ENCODE results near the gene NUCB1. TPM values are rescaled to one million over a fixed set of nuclear protein-coding genes. Genes with fewer than 3 reads are reported as not detected.

Gene NUCB1
- total and polyA plus RNA-seq, 9 of the 15 experiments (the other 6 are each of a cell fraction or from before 2014, with no cell fraction given) = 3.1 to 153 (median 71.7) TPM

DNA sequence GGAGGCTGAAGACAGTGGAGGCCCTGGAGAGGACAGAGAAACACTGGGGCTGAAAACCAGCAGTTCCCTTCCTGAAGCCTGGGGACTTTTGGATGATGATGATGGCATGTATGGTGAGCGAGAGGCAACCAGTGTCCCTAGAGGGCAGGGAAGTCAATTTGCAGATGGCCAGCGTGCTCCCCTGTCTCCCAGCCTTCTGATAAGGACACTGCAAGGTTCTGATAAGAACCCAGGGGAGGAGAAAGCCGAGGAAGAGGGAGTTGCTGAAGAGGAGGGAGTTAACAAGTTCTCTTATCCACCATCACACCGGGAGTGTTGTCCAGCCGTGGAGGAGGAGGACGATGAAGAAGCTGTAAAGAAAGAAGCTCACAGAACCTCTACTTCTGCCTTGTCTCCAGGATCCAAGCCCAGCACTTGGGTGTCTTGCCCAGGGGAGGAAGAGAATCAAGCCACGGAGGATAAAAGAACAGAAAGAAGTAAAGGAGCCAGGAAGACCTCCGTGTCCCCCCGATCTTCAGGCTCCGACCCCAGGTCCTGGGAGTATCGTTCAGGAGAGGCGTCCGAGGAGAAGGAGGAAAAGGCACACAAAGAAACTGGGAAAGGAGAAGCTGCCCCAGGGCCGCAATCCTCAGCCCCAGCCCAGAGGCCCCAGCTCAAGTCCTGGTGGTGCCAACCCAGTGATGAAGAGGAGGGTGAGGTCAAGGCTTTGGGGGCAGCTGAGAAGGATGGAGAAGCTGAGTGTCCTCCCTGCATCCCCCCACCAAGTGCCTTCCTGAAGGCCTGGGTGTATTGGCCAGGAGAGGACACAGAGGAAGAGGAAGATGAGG, 26.4 kb upstream of the NUCB1 start (continued):
- 0 out of 2 replicates have a peak, but pooled peaks have one; percentile 32 for TF ChIP-seq ZBTB12 (CRISPR knock-in tag; IDR thresholded peaks at IDR 0.05)
- peak; percentile 86 for TF ChIP-seq MBD2 (IDR thresholded peaks at IDR 0.05; ENCODE audit: borderline replicate concordance, low read depth)
- TF ChIP-seq FOSL1 (tag; conservative IDR thresholded peaks at IDR 0.05) = peak; percentile 45
- peak; percentile 97 for TF ChIP-seq BHLHE40 (IDR thresholded peaks at IDR 0.05; ENCODE audit: low read length)
- no peak for TF ChIP-seq MCM3 (IDR thresholded peaks at IDR 0.05)
- TF ChIP-seq, protein P1, sequence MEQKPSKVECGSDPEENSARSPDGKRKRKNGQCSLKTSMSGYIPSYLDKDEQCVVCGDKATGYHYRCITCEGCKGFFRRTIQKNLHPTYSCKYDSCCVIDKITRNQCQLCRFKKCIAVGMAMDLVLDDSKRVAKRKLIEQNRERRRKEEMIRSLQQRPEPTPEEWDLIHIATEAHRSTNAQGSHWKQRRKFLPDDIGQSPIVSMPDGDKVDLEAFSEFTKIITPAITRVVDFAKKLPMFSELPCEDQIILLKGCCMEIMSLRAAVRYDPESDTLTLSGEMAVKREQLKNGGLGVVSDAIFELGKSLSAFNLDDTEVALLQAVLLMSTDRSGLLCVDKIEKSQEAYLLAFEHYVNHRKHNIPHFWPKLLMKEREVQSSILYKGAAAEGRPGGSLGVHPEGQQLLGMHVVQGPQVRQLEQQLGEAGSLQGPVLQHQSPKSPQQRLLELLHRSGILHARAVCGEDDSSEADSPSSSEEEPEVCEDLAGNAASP (IDR thresholded peaks at IDR 0.05) = no peak
- 0 out of 2 replicates have a peak, but pooled peaks have one; percentile 66 for TF ChIP-seq IRF1 (CRISPR knock-in tag; IDR thresholded peaks at IDR 0.05; ENCODE audit: borderline replicate concordance)
- no peak for TF ChIP-seq ATF3 (IDR thresholded peaks at IDR 0.05)
- TF ChIP-seq ATF3 (CRISPR knock-in tag; conservative IDR thresholded peaks at IDR 0.05) = 0 out of 2 replicates have a peak, but pooled peaks have one; percentile 59
- TF ChIP-seq ZEB2 (IDR thresholded peaks at IDR 0.05) = peak; percentile 83; the same call in 1 of the 2 replicates
- TF ChIP-seq OTX1 (CRISPR knock-in tag; IDR thresholded peaks at IDR 0.05) = 0 out of 2 replicates have a peak, but pooled peaks have one; percentile 45
- TF ChIP-seq ZNF589 (CRISPR knock-in tag; IDR thresholded peaks at IDR 0.05; ENCODE audit: low read depth) = peak; percentile 96
- TF ChIP-seq ZBED1 (IDR thresholded peaks at IDR 0.05) = peak; percentile 90
- TF ChIP-seq DMBX1 (CRISPR knock-in tag; IDR thresholded peaks at IDR 0.05; ENCODE audit: borderline replicate concordance) = peak; percentile 91
- TF ChIP-seq RAD21 (CRISPR knock-in tag; conservative IDR thresholded peaks at IDR 0.05 in 1 of 2, IDR thresholded peaks at IDR 0.05 in 1 of 2) = peak; percentile 34 to 47; a peak in 2 of 4 replicates
- TF ChIP-seq, protein P2, sequence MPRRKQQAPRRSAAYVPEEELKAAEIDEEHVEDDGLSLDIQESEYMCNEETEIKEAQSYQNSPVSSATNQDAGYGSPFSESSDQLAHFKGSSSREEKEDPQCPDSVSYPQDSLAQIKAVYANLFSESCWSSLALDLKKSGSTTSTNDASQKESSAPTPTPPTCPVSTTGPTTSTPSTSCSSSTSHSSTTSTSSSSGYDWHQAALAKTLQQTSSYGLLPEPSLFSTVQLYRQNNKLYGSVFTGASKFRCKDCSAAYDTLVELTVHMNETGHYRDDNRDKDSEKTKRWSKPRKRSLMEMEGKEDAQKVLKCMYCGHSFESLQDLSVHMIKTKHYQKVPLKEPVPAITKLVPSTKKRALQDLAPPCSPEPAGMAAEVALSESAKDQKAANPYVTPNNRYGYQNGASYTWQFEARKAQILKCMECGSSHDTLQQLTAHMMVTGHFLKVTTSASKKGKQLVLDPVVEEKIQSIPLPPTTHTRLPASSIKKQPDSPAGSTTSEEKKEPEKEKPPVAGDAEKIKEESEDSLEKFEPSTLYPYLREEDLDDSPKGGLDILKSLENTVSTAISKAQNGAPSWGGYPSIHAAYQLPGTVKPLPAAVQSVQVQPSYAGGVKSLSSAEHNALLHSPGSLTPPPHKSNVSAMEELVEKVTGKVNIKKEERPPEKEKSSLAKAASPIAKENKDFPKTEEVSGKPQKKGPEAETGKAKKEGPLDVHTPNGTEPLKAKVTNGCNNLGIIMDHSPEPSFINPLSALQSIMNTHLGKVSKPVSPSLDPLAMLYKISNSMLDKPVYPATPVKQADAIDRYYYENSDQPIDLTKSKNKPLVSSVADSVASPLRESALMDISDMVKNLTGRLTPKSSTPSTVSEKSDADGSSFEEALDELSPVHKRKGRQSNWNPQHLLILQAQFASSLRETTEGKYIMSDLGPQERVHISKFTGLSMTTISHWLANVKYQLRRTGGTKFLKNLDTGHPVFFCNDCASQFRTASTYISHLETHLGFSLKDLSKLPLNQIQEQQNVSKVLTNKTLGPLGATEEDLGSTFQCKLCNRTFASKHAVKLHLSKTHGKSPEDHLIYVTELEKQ (CRISPR knock-in tag; IDR thresholded peaks at IDR 0.05) = no peak
- TF ChIP-seq EHMT2 (IDR thresholded peaks at IDR 0.05) = peak; percentile 37; the same call in 1 of the 2 replicates
- TF ChIP-seq ETS1 (conservative IDR thresholded peaks at IDR 0.05; ENCODE audit: control insufficient read depth, low read depth, low read length) = peak; percentile 91; the same call in 1 of the 2 replicates
